ENCODE data around the gene ROR2. TPM values are rescaled to one million over a fixed set of nuclear protein-coding genes. Genes with fewer than 3 reads are reported as not detected.

The ROR2 gene
- total and polyA plus RNA-seq, 2 of the 8 experiments (the other 6 are each of a cell fraction or from before 2014, with no cell fraction given) = 2.7 to 4.3 TPM

- H3K4me2 ChIP-seq (ENCODE audit: insufficient read depth in 1 of 2, low read depth in 2 of 2, low read length in 2 of 2) = no peak overlapping the region
- WGBS, 2 experiments (ENCODE audit: extremely low coverage in 1 of 2, insufficient coverage in 1 of 2, insufficient read length in 1 of 2, insufficient replicate concordance in 2 of 2, low coverage in 1 of 2, low lambda C conversion rate in 2 of 2, missing lambda C conversion rate in 1 of 2) = 94% methylated on average over 4 of the region's 5 CpGs; no CpG with 5 or more reads in 1 of the 2 experiments
- CTCF ChIA-PET (ENCODE audit: partially characterized antibody) = no interaction called here
Measured at GRCh38 chr9:91802391-91802790, 147.6 kb downstream of the ROR2 start.

More at GRCh38 chr9:91802391-91802790, 147.6 kb downstream of the ROR2 start:
- H3K27me3 ChIP-seq (replicated peaks in 1 of 4; ENCODE audit: control insufficient read depth in 3 of 4, extremely low read depth in 1 of 4, insufficient read depth in 3 of 4, low read length in 3 of 4) = no peaks in the 10 kb centered on the region
- no peak overlapping the region for H2AK5ac ChIP-seq (ENCODE audit: low read depth, low read length)
- no peak for TF ChIP-seq SIX5 (IDR thresholded peaks at IDR 0.05; ENCODE audit: low read depth, low read length)
- TF ChIP-seq FOSL1 (IDR thresholded peaks at IDR 0.05; ENCODE audit: insufficient read depth, low read depth, low read length) = no peak
- TF ChIP-seq HDAC2 (IDR thresholded peaks at IDR 0.05; ENCODE audit: borderline replicate concordance in 1 of 2, low read depth in 2 of 2, low read length in 2 of 2) = no peak
- no peak for TF ChIP-seq E2F6 (IDR thresholded peaks at IDR 0.05)
- TF ChIP-seq JUN (IDR thresholded peaks at IDR 0.05; ENCODE audit: low read depth, low read length) = no peak
- no peak for TF ChIP-seq SP4 (IDR thresholded peaks at IDR 0.05; ENCODE audit: low read length)
- no peak for TF ChIP-seq MAX (IDR thresholded peaks at IDR 0.05)
- no peak for TF ChIP-seq TAF7 (optimal IDR thresholded peaks at IDR 0.05; ENCODE audit: borderline replicate concordance, low read depth, low read length)
- no peak for TF ChIP-seq SRF (IDR thresholded peaks at IDR 0.05; ENCODE audit: low read depth, low read length)
- no peak for TF ChIP-seq YY1 (IDR thresholded peaks at IDR 0.05; ENCODE audit: low read depth, low read length)
- no peak for TF ChIP-seq RBBP5 (IDR thresholded peaks at IDR 0.05; ENCODE audit: borderline replicate concordance, low read depth, low read length)
- no peak overlapping the region for H2AFZ ChIP-seq (ENCODE audit: low read length)
- H4K91ac ChIP-seq (replicated peaks; ENCODE audit: insufficient read length, low read length) = no peak overlapping the region
- no peak overlapping the region for H3K4ac ChIP-seq (replicated peaks; ENCODE audit: insufficient read length, low read depth, low read length)
- H3K23me2 ChIP-seq (ENCODE audit: low read depth, low read length) = no peaks in the 10 kb centered on the region
- H3K9me3 ChIP-seq (ENCODE audit: insufficient read depth in 2 of 2, low read depth in 1 of 2, low read length in 1 of 2) = no peaks in the 10 kb centered on the region
- no peak for DNase-seq (ENCODE audit: low read depth in 1 of 2, low spot score in 2 of 2)
- H2BK20ac ChIP-seq (ENCODE audit: low read length) = no peak overlapping the region
- H3K27ac ChIP-seq (ENCODE audit: low read depth, low read length) = no peak overlapping the region
- H3K9ac ChIP-seq (replicated peaks in 1 of 4; ENCODE audit: extremely low read depth in 1 of 4, low read depth in 3 of 4, low read length in 3 of 4) = no peak overlapping the region
- no peak overlapping the region for H3K23ac ChIP-seq (ENCODE audit: insufficient read length)
- no peaks in the 10 kb centered on the region for H3K36me3 ChIP-seq (ENCODE audit: control insufficient read depth in 2 of 4, insufficient read depth in 4 of 4, low read length in 3 of 4)
- H4K8ac ChIP-seq (ENCODE audit: extremely low read depth, insufficient read depth, low read length) = peak overlapping the region; percentile 20; the same call in 1 of the 2 replicates
- POLR2A ChIA-PET (ENCODE audit: partially characterized antibody) = no interaction called here
- H2BK5ac ChIP-seq (ENCODE audit: low read depth, low read length) = no peak overlapping the region
- H3K18ac ChIP-seq (ENCODE audit: extremely low read depth, low read length) = no peak overlapping the region
- no peak overlapping the region for H3K4me3 ChIP-seq (ENCODE audit: extremely low read depth in 1 of 4, insufficient read depth in 2 of 4, low read depth in 3 of 4, low read length in 4 of 4)
- no peak overlapping the region for H2BK120ac ChIP-seq (replicated peaks; ENCODE audit: low read depth, low read length)
- H3K79me2 ChIP-seq (ENCODE audit: control insufficient read depth in 1 of 2, insufficient read depth in 2 of 2, low read length in 2 of 2) = no peaks in the 10 kb centered on the region
- no peak for FAIRE-seq
- no peaks in the 10 kb centered on the region for H4K20me1 ChIP-seq (replicated peaks in 1 of 2; ENCODE audit: control insufficient read depth in 1 of 2, insufficient read depth in 2 of 2, low read length in 2 of 2)
- H3K4me1 ChIP-seq (replicated peaks in 1 of 4; ENCODE audit: control insufficient read depth in 3 of 4, insufficient read depth in 4 of 4, low read length in 3 of 4) = no peaks in the 10 kb centered on the region
- H3K56ac ChIP-seq (replicated peaks; ENCODE audit: insufficient read length, low read depth, low read length) = no peak overlapping the region
- H3K79me1 ChIP-seq (ENCODE audit: low read depth, low read length) = no peaks in the 10 kb centered on the region
- no peak overlapping the region for H2BK12ac ChIP-seq (ENCODE audit: low read depth, low read length)
- no peak overlapping the region for H2BK15ac ChIP-seq (ENCODE audit: low read length)
- no peak overlapping the region for H3K14ac ChIP-seq (ENCODE audit: insufficient read length)
- no peak overlapping the region for H4K5ac ChIP-seq (ENCODE audit: insufficient read length, low read depth, low read length)

Measured in H1 (cell line).